ENCODE data around the gene GPATCH11.

Gene GPATCH11

DNA sequence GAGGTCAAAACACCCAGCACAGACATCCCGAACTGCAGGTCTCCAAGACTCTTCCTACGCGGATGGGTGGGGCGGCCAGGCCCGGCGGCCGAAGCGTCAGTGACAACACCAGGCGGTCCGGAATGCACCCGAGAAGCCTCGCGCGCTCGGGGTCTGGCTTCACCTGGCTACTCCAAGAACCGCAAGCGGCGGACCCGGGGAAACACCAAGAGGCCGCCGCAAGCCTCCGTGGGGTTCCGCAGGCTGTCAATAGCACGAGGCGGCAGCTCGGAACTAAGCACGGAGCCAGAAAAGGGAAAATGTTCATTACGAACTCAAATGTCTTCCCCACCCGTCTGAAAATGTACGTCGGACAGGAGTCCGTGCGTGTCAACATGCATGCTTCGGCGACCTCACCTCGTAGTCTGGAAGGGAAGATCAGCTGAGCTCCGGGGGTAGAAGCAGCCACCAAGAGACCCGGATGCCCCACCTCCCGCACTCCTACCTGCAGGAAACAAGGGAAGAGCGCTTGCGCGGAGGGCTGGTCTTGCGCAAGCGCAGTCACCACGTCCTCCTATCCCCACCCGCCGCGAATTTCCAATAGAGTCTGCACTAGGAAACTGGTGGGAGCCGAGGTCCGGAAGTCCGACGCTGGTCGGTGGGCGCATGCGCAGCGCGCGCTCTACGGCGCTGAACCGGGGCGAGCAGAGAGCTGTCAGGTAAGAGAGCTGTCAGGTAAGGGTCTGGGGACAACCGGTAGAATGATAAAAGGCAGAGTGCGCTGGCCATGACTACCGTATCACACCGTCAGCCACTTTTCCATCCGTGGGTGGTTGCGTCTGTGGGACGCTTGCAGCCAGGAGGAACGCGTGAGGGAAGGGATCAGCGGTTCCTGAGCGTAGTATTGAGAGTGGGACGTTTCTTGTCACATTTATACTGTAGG, at the start of gene GPATCH11, which contains the start of gene HEATR5B:
Gene GPATCH11 (plus strand): TSS at position 646 of the 922 bp plus-strand sequence. CDS start 3,864 bp downstream, outside the sequence.
Gene HEATR5B (minus strand): TSS at position 500 of the 922 bp plus-strand sequence. CDS start 958 bp downstream, outside the sequence.
- in situ Hi-C loops (cut with HindIII; ENCODE audit: low sequenced_read_pairs), result no loop called here
- TF ChIP-seq, protein P1, sequence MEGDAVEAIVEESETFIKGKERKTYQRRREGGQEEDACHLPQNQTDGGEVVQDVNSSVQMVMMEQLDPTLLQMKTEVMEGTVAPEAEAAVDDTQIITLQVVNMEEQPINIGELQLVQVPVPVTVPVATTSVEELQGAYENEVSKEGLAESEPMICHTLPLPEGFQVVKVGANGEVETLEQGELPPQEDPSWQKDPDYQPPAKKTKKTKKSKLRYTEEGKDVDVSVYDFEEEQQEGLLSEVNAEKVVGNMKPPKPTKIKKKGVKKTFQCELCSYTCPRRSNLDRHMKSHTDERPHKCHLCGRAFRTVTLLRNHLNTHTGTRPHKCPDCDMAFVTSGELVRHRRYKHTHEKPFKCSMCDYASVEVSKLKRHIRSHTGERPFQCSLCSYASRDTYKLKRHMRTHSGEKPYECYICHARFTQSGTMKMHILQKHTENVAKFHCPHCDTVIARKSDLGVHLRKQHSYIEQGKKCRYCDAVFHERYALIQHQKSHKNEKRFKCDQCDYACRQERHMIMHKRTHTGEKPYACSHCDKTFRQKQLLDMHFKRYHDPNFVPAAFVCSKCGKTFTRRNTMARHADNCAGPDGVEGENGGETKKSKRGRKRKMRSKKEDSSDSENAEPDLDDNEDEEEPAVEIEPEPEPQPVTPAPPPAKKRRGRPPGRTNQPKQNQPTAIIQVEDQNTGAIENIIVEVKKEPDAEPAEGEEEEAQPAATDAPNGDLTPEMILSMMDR (IDR thresholded peaks at IDR 0.05; ENCODE audit: low read depth, low read length, missing control alignments), result no peak
- DNase-seq (ENCODE audit: low read depth), result peak; percentile 91
- H3K4me3 ChIP-seq (ENCODE audit: low read depth, low read length), result peak within 1 kb of the TSS; percentile 96

DNA sequence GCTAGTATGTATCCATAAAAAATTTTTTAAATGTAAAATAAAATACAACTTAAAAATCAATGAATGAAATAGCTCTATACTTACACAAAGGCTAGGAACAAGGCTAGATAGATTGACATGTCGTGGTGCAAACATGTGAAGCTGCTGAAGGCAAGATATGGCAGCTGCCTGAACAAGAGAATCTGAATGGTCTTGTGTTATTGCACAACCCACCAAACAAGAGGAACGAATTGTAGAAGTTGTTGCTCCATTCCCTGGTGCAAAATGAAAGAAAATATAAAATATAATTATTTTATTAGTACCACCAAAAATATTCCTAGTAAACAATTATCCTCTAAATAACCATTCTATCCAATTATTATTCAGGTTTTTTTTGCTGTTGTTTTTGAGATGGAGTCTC, 46.5 kb upstream of the GPATCH11 start:
- TF ChIP-seq, protein P1 (IDR thresholded peaks at IDR 0.05; ENCODE audit: low read depth, low read length, missing control alignments), result no peak
- in situ Hi-C loops (cut with HindIII; ENCODE audit: low sequenced_read_pairs), result no loop called here
- no peak for DNase-seq (ENCODE audit: low read depth)
- no peak overlapping the region for H3K4me3 ChIP-seq (ENCODE audit: low read depth, low read length)

DNA sequence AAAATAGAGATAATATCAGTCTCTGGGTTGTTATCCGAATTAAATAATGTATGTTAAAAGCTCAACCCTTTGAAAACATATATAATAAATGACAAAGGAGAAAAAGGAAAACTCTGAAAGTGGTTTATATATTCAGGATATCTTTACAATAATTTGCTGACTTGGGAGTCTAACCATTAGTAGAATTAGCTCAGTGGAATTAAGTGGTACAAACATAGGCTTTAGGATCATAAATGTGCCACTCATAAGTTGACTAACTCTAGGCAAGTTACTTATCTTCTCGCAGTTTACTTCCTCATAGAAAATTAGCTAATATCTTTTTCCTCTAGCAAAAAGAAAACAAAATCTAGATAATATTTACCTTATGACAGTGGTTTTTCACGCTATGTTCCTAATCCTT, 44.7 kb upstream of the GPATCH11 start:
- TF ChIP-seq, protein P1 (IDR thresholded peaks at IDR 0.05; ENCODE audit: low read depth, low read length, missing control alignments), result no peak
- in situ Hi-C loops (cut with HindIII; ENCODE audit: low sequenced_read_pairs), result no loop called here
- H3K4me3 ChIP-seq (ENCODE audit: low read depth, low read length), result no peak overlapping the region
- DNase-seq (ENCODE audit: low read depth), result no peak

DNA sequence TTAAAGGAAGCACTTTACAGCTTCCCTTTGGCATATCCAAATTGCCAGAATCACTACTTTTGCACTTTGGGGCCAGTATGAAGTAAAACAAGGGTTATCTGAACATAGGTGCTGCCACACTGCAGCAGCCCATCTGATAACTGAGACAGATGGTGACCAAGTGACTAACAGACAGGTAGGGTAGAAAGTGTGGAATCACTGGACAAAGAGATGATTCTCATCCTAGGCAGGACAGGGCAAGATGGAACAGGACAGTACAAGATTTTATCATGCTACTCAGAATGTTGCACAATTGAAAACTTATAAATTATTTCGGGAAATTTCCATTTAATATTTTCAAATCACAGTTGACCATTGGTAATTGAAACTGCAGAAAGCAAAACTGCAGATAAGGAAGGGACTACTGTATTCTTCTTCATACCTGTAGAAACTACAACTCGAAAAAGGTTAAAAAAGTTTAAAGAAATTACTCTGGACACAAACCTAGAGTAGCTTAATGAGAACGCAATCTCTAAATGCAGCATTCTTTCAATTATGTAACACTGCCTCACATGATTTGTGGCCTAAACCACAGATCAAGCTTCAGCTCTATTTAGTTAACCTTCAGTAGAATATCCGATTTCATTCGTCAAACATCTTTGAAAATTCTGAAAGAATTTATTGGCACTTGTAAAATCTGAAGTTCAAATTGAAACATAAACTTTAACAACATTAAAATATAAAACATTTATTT, 31.6 kb upstream of the GPATCH11 start:
- TF ChIP-seq, protein P1 (IDR thresholded peaks at IDR 0.05; ENCODE audit: low read depth, low read length, missing control alignments), result no peak
- H3K4me3 ChIP-seq (ENCODE audit: low read depth, low read length), result no peak overlapping the region
- no peak for DNase-seq (ENCODE audit: low read depth)
- in situ Hi-C loops (cut with HindIII; ENCODE audit: low sequenced_read_pairs), result no loop called here

DNA sequence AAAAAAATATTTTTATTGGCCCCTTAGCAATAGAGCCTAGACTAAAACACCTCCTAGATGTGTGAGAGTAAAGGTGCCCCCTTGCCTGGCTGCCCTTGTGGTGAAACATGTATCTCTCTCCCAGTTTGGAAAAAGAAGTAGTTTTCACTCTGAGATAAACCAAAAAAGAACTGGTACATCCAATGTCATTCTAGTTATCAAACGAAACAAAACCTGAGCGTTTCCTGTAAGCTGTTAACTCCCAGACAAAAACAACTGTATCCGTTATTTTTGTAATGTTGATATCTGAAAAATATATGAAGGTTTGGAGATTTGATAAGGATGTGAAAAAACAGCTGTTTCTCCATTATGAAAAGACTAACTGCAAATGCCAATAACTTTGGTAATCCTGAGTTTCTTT, 24.5 kb upstream of the GPATCH11 start:
- in situ Hi-C loops (cut with HindIII; ENCODE audit: low sequenced_read_pairs), result no loop called here
- no peak overlapping the region for H3K4me3 ChIP-seq (ENCODE audit: low read depth, low read length)
- TF ChIP-seq, protein P1 (IDR thresholded peaks at IDR 0.05; ENCODE audit: low read depth, low read length, missing control alignments), result no peak
- DNase-seq (ENCODE audit: low read depth), result no peak

DNA sequence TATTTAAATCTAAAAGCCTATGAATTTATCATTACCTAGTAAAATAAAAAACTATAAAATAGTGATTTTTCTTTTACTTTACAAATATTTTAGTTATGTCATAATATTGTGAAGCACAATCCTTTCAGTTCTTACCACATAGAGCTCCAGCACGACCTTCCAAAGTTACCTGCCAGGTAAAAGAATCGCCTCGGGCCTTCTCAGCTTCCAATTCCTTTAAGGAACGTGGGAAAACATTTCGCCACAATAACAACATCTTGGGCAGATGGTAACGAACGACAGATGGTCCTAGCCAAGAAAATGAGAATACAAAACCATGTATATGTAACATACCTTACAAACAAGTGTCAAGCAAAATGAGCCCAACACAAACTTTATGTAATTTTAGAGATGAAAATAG, 23.9 kb upstream of the GPATCH11 start:
- no peak overlapping the region for H3K4me3 ChIP-seq (ENCODE audit: low read depth, low read length)
- DNase-seq (ENCODE audit: low read depth), result no peak
- TF ChIP-seq, protein P1 (IDR thresholded peaks at IDR 0.05; ENCODE audit: low read depth, low read length, missing control alignments), result no peak
- in situ Hi-C loops (cut with HindIII; ENCODE audit: low sequenced_read_pairs), result no loop called here
